HG03520 (cell line): ENCODE measurements around the gene TMEM207.
"Not testable (repeated sequence)": the region's sequence is repeated elsewhere in the genome, so short reads cannot be mapped to it uniquely, and the experiment has no call there.

Experiments
- ATAC-seq: cut with Tn5 transposase; IDR thresholded peaks from one replicate; pipeline ENCODE4 v1.9.1; 2021; ENCODE audit warnings: mild to moderate bottlenecking, moderate library complexity; ENCODE audit not compliant: unreplicated experiment

TMEM207 gene

DNA sequence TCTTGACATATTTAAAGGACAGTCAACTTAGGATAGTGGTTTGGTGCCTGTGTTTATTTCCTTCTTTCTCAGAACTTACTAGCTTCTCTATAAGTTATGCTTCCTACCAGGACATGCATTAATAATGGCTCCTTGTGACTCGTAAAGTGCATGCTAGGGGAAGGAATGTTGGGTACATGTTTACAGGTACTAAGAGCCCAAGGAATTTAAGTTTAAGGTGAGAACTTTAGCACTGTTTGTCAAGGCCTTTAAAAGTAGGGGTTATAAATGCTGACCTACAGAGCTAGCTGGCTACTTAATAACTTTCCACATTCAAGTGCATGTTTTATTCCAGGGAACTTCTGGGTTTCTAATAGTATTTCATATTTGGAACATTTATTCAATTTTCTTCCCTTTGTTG is at the start of gene TMEM207:
Gene TMEM207, minus strand, starts transcription at position 101 of the 400 bp plus-strand sequence. Its CDS starts 92 bp downstream, at position 9.
- ATAC-seq: no peak

- ATAC-seq: no peak
These were observed 49.4 kb upstream of the TMEM207 start for GRCh38 chr3:190499122-190499521.

- no peak for ATAC-seq
These were observed 48.6 kb upstream of the TMEM207 start for GRCh38 chr3:190498293-190498692.

DNA sequence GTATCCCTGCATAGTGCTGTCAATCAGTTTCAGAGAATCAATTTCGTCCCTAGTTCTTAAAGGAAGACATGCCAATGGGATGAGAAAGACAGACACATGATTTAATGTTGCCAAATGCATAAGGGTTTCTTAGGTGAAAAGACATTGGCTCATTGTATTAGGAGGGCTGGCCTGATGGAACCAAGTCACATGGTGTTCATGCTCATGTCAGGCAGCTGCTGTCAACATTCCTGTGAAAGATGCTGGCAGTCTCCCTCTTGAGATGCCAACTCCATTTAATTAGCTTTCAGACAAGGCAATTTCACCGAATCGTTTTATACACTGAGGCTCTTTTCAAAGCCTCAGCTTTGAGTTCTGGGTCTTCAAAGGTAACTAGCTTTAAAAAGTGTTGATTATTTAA is 48.1 kb upstream of the TMEM207 start:
- ATAC-seq: no peak

GRCh38 chr3:190496859-190497258 is 47.2 kb upstream of the TMEM207 start:
- ATAC-seq: no peak

GRCh38 chr3:190495796-190496195 is 46.1 kb upstream of the TMEM207 start:
- no peak for ATAC-seq

DNA sequence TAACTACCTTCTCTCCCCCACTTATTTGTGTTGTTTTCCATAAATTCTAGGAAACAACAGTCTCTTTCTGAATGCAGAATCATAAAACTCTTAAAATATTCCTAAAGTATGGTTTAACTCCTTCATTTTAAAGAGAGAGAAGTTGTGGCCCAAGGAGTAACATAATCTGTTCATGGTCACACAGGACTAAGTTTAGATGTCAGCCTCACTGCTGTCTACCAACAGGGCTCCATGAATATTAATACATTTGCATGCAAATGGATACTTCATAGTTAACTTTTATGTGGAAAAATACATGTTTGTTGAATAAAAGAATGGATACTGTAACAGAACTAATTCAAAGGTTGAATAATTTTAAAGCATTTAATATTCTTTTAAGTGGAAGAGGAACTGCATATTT is 45.7 kb upstream of the TMEM207 start:
- ATAC-seq: no peak

GRCh38 chr3:190494907-190495306 is 45.2 kb upstream of the TMEM207 start:
- ATAC-seq: no peak

DNA sequence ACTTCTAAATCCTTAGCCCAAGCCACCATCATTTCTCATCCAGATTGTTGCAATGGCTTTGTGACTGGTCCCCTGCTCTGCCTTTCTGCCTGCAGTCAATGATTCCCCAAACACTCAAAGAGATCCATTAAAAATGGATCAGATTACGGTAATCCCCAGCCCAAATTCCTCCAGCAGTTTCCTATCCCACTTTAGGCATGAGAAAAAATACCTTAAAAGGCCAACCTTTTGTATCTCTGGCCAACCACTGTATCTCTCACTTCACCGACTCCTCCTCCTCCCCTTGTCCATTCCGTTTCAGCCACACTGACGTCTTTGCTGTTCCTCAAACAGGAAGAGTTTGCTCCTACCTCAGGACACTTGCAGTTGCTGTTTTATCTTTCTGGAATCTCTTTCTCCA is 43.3 kb upstream of the TMEM207 start:
- no peak for ATAC-seq

- no peak for ATAC-seq
These were observed 42.4 kb upstream of the TMEM207 start for GRCh38 chr3:190492129-190492528.

DNA sequence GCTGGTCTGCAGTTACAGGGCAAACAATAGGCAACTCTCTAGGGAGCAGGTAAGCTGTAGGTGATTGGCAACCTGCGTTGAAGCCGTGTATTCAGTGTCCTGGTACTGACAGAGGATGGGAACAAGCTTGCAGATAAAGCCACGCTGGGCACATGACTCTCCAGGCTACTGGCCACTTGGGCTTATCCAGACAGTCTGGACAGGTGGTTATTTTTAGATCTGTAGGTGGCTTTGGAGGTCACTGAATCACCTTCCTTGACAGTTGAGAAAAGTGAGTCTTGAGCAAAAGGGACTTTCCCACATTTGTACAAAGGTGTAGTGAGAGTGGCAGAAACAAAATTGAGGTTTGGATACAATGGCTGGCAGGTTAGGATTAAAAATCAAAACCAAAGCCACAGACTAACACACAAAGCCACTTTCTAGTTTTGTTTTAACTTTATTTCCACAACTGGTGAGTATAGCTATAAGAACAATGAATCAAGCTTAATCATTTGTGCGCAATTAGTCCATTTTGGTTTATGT is 41.9 kb upstream of the TMEM207 start:
- ATAC-seq: no peak

DNA sequence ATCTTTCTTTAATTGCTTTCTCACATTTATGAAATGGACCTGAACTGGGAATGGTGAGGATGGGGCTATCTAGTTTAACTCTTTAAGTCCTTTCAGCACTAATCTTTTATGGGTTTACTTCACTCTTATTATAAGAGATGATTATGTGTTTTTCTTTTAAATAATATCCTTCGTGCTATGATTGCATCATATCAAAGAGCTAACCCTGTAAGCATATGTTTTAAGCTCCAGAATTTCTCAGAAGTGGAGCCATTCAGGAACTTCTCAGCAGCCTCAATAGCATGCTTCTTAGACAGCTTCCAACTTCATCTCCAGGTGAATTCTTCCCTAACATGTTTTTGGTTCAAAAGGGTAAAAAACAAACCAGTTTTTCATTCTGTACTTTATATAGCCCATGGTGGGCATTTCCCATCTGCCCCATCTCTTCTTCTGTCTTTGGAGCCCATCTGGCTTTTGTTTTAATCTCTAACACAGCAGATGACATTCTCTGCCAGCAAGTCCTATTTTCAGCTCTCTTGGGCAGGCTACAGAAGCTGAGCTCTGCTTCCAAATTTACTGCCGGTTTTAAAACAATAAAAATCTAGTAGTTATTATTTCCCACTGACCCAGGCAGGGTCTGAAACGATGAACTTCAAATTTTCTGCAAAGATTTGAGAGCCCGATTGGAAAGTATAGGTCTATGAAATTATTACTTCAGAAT is 37.4 kb upstream of the TMEM207 start:
- ATAC-seq: no peak

DNA sequence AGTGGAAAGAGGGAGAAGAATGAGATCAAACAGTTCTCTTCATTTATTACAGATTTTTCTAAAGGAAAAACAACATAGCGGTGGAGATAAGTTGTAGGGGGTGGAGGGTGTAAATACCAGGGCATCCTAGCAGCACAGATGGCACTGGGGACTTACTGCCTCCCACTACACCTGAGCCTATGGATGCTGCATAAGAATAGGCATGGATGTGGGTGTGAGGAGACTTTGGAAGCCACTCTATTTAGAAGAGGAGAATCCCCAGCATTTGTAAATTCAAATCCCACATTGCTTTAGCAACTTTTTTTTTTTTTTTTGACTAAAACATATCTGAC is 36.8 kb upstream of the TMEM207 start:
- ATAC-seq: no peak

DNA sequence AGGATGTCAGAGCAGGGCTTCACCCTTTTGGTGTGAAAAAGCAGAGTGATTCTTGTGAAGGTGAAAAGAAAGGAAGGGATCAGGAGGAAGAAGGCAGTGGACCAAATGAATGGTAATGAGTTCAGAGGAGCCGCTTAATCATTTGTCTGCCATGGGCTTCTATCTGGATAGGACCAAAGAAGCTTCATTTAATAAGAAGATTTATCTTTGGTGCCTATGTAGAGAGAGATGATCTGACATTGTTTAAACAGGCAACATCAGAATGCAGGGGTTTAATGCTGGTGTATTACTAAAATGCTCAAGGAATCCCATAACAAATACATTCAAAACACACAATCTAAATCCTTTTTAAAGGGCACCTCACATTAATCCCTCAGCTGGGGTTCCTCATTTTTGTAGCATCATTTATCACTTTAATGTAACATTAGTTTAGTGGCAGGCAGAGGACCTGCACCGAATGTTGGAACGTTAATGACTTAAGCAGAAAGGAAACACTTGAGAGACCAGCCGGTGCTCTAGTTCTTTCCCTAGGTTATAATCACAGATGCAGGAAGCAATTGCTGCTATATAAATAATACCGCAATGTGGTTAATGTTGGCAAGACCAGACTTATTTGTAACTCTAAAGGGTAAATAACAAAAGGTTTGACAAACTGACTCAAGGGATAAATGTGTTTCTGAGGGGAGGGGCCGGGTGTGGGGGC is 36.3 kb upstream of the TMEM207 start:
- no peak for ATAC-seq

GRCh38 chr3:190481779-190482178 is 32.1 kb upstream of the TMEM207 start:
- no peak for ATAC-seq

- not testable (repeated sequence) for ATAC-seq
These were observed 23.6 kb upstream of the TMEM207 start for GRCh38 chr3:190473261-190473660.

DNA sequence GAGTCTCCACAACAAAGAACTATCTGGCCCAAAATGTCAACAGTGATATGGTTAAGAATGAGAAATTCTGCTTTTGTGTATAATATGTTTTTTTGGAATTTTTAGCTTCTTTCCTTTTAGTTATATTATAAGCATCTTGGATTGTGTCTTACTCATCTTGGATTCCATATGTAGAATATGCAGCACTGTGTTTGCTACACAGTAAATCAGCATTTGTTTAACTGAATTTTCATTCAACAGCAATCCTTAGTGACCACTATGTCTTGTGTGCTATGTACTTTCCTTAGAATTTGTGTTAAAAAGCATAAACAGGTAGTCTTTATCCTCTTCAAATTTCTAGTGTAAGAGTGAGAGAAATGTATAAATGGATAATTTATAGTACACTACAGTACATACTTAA is 18.2 kb upstream of the TMEM207 start:
- no peak for ATAC-seq

DNA sequence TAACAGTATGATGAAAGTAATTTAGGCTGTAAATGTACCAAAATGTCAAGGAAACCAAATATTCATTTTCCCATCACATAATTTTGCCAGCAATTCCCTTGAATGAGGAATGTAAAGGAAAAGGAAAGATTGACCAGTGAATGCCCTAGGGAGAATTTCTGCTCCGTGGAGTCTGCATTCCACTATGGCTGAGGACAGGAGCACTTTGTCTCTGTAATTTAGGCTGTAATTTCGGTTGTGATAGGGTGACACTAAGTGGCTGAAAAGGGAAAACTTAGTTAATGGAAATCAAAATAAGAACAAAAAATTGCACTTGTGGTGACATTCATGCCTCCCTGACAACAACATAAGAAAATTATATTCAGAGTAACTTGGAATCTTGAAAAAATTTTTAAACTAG is 8.3 kb upstream of the TMEM207 start:
- ATAC-seq: no peak

DNA sequence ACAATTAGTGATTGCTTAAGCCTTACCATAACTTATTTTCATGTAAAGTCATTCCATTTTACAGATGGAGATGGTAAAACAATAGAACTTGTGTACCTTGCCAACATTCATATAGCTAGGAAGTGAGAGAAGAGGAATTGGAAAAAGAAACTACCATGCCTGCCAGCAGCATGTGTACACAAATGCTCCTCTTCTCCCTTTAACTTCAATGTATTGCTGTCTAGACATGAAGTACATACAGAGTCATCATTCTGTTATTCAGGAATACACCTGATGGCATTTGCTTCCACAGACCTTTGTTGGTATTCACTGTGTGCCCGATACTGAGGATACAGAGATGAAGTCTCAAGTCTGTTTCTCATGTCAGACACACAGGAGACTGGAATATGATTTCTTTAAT is 7.1 kb upstream of the TMEM207 start:
- ATAC-seq: no peak

DNA sequence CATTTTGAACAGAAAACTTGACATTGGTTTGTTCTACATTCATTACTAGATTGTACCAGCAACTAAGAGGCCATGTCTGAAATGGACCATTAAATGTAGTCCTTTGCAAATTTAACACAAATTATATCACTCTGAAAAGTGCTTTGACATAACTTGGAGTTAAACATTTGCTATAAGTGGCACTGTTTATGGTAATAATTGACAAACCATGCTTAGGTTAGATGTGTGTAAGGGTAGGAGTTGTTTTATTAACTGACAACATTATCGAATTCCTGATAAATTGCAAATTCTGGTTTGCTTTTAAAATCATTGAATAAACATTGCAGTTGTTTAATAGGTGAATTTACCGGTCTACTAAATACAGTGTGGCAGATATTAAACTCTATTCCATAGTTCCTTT is 6.1 kb upstream of the TMEM207 start:
- ATAC-seq: no peak

- no peak for ATAC-seq
These were observed 1.4 kb downstream of the TMEM207 start for GRCh38 chr3:190448256-190448655.

DNA sequence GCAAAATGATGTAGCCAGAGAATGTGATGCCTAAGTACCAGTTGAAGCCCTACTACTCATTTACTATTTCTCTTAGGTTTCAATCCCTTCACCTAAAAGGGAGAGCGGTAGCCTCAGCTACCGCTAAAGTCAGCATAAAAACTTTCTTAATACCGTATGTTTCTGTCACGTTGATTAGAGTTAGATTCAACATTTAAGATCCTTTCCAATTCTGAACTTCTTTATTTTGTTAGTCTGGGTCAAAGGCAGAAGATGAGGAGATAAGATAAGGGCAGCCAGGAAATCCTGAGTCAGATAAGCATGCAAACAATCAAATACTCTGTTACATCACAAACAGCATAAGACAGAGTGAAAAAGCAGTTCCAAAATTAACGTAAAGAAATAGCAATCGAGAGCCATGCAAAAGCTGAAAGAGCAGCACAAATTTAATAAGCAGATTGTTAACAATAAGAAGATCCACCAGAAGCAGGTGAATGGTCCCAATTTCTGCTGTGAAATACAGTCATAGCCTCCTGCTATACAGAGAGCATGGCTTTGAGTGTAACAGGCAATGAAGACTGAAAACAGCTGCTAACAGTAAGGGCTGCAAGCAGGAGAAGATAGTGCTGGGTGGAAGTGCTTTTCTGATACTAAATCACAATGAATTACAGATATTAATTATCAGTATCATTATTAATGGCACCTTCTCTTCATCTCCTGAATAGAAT is 3.0 kb downstream of the TMEM207 start:
- ATAC-seq: no peak
